Endothelial cell of umbilical vein (primary cell): ENCODE results near the gene DGKB. TPM values are rescaled to one million over a fixed set of nuclear protein-coding genes. Genes with fewer than 3 reads are reported as not detected.

Experiments used
- BruUV-seq: library from RNA; stranded (reverse); fragments of 400-500 nt; replicated peaks from 2 replicates; lab custom pipeline; 2021; lab: Mats Ljungman, UMichigan
- CTCF ChIA-PET: fragments of 300-600, 350-600 bp; sonication (Branson Sonifier 250); formaldehyde crosslinking; loops from one replicate; lab custom pipeline; 2021; ENCODE audit warnings: antibody characterized with exemption, inconsistent platforms; lab: Charles Lee
- POLR2A ChIA-PET: fragments of 300-600, 350-600 bp; sonication (Branson Sonifier 250); formaldehyde crosslinking; loops from one replicate; lab custom pipeline; 2021; ENCODE audit warnings: antibody characterized with exemption, inconsistent platforms; lab: Charles Lee
- DNase-seq: peaks from one replicate; pipeline ENCODE4 v3.0.0-alpha.2; 2011; ENCODE audit warnings: low read depth, low spot score
- FAIRE-seq: peaks from 2 replicates; lab custom pipeline; 2011; peaks lifted over from hg19 to GRCh38; lab: Jason Lieb, UNC
- H2AFZ ChIP-seq: 2 replicates; pipeline ENCODE4 v1.6.0; 2012; ENCODE audit warnings: low read depth, low read length, control low read depth, inconsistent platforms
- H3K27ac ChIP-seq: 2 replicates; pipeline ENCODE4 v1.5.1; 2011; ENCODE audit warnings: low read depth, mild to moderate bottlenecking, control low read depth, low read length, moderate library complexity; ENCODE audit not compliant: insufficient read depth
- H3K27me3 ChIP-seq, 2 experiments: 2 replicates each; pipeline versions ENCODE4 v1.6.0 to v1.6.1; 2011; ENCODE audit warnings: low read length in 2 of 2, mixed read lengths in 1 of 2; ENCODE audit not compliant: control insufficient read depth in 2 of 2, insufficient read depth in 2 of 2
- H3K36me3 ChIP-seq, 2 experiments: 2 replicates in 1 of 2; 3 replicates in 1 of 2; pipeline ENCODE4 v1.5.1; 2011; ENCODE audit warnings: low read length in 2 of 2, mild to moderate bottlenecking in 1 of 2, moderate library complexity in 1 of 2; ENCODE audit not compliant: control insufficient read depth in 2 of 2, insufficient read depth in 2 of 2; ENCODE audit errors: extremely low read depth in 1 of 2
- H3K4me1 ChIP-seq: 3 replicates; pipeline ENCODE4 v1.5.1; 2011; ENCODE audit warnings: mild to moderate bottlenecking, low read length; ENCODE audit not compliant: control insufficient read depth, insufficient read depth; ENCODE audit errors: extremely low read depth
- H3K4me2 ChIP-seq: 2 replicates; pipeline ENCODE4 v1.6.1; 2011; ENCODE audit warnings: low read length, control low read depth, mixed read lengths; ENCODE audit not compliant: insufficient read depth
- H3K4me3 ChIP-seq, 3 experiments: fragments of 200-600 bp in 1 of 3; sonication (generic), shearing (Covaris generic) in 1 of 3; replicated peaks in 1 of 3; 2 replicates each; pipeline ENCODE4 v1.5.1; 2011 to 2016; ENCODE audit warnings: control low read depth in 3 of 3, low read length in 3 of 3, mild to moderate bottlenecking in 2 of 3, inconsistent platforms in 1 of 3, low read depth in 1 of 3, moderate library complexity in 1 of 3; ENCODE audit not compliant: insufficient read depth in 1 of 3
- H3K79me2 ChIP-seq: 2 replicates; pipeline ENCODE4 v1.6.0; 2012; ENCODE audit warnings: low read length, inconsistent platforms; ENCODE audit not compliant: control insufficient read depth, insufficient read depth
- H3K9ac ChIP-seq: replicated peaks from 2 replicates; pipeline ENCODE3; 2011; ENCODE audit warnings: low read length, control low read depth; ENCODE audit not compliant: insufficient read depth; ENCODE audit errors: extremely low read depth
- H3K9me1 ChIP-seq: replicated peaks from 3 replicates; pipeline ENCODE4 v1.6.0; 2011; ENCODE audit warnings: mild to moderate bottlenecking, low read length; ENCODE audit not compliant: control insufficient read depth, insufficient read depth; ENCODE audit errors: extremely low read depth
- H3K9me3 ChIP-seq: replicated peaks from 2 replicates; pipeline ENCODE4 v1.5.1; 2012; ENCODE audit warnings: low read length, inconsistent platforms; ENCODE audit not compliant: control insufficient read depth, insufficient read depth
- H4K20me1 ChIP-seq: replicated peaks from 2 replicates; pipeline ENCODE3; 2011; ENCODE audit warnings: mild to moderate bottlenecking, low read length; ENCODE audit not compliant: control insufficient read depth, insufficient read depth; ENCODE audit errors: extremely low read depth
- CTCF ChIP-seq, 2 donors: IDR thresholded peaks; 1 replicate in 1 of 2; 2 replicates in 1 of 2; pipeline ENCODE4 v1.5.1; 2011; ENCODE audit warnings: low read length in 2 of 2, mild to moderate bottlenecking in 2 of 2, moderate library complexity in 2 of 2, control low read depth in 1 of 2, inconsistent platforms in 1 of 2, low read depth in 1 of 2; ENCODE audit not compliant: insufficient read depth in 1 of 2; ENCODE audit errors: extremely low read depth in 1 of 2
- EZH2 ChIP-seq: IDR thresholded peaks from 2 replicates; pipeline ENCODE4 v1.6.1; 2012; ENCODE audit warnings: borderline replicate concordance, low read depth, mild to moderate bottlenecking, moderate library complexity, low read length, inconsistent platforms; ENCODE audit not compliant: severe bottlenecking
- FOS ChIP-seq: IDR thresholded peaks from 2 replicates; pipeline ENCODE4 v1.6.1; 2011; ENCODE audit warnings: mild to moderate bottlenecking, low read length, moderate library complexity, borderline replicate concordance; ENCODE audit not compliant: insufficient read depth
- GATA2 ChIP-seq: IDR thresholded peaks from 2 replicates; pipeline ENCODE4 v1.7.0; 2011; ENCODE audit warnings: low read depth, mild to moderate bottlenecking, moderate library complexity, mixed read lengths, low read length; ENCODE audit not compliant: insufficient read length, insufficient read depth
- JUN ChIP-seq: IDR thresholded peaks from 2 replicates; pipeline ENCODE4 v1.6.1; 2011; ENCODE audit warnings: borderline replicate concordance, low read depth; ENCODE audit not compliant: insufficient read length, insufficient read depth
- MAX ChIP-seq: IDR thresholded peaks from 2 replicates; pipeline ENCODE4 v1.6.1; 2011; ENCODE audit not compliant: insufficient read depth, insufficient read length
- MYC ChIP-seq: IDR thresholded peaks from one replicate; pipeline ENCODE4 v1.6.1; 2011; ENCODE audit warnings: mild to moderate bottlenecking, low read depth, low read length
- POLR2A ChIP-seq: IDR thresholded peaks from 2 replicates; pipeline ENCODE4 v1.6.1; 2012; ENCODE audit warnings: low read depth, mild to moderate bottlenecking, control low read depth, low read length
- POLR2AphosphoS5 ChIP-seq: IDR thresholded peaks from 2 replicates; pipeline ENCODE4 v1.6.1; 2012; ENCODE audit warnings: low read depth, mild to moderate bottlenecking, control low read depth, low read length, moderate library complexity; ENCODE audit not compliant: insufficient read depth
- dilution Hi-C: fragments of 300-500 bp; cut with MboI; formaldehyde crosslinking; loops from one replicate; pipeline ENCODE4 v1.15.0; 2019; ENCODE audit warnings: low sequenced_read_pairs; ENCODE audit not compliant: extremely low pct_ligation_motif_present
- intact Hi-C: fragments of 100-400 bp; cut with micrococcal nuclease; formaldehyde crosslinking; loops from one replicate; pipeline ENCODE4 v1.10.0; 2022
- polyA plus RNA-seq, 4 experiments: library from polyadenylated mRNA; depleted of rRNA in 3 of 4; stranded (reverse) in 3 of 4; unstranded in 1 of 4; fragments of >200 nt; gene quantifications; 2 replicates each; pipeline versions ENCODE4 v1.2.1 to v1.2.3, GENCODE V29; 2011 to 2012; ENCODE audit warnings: missing spikeins in 1 of 4
- total RNA-seq: library from RNA; stranded (reverse); gene quantifications from 2 replicates; pipeline ENCODE4 v1.2.3, GENCODE V29; 2021

The DGKB gene
- total and polyA plus RNA-seq, 2 donors (not counting 3 experiments of a cell fraction or from before 2014, with no cell fraction given): not detected

GRCh38 chr7:14817829-14818614 is 84.5 kb downstream of the DGKB start:
- FAIRE-seq: no peak
- H3K27me3 ChIP-seq: no peaks in the 10 kb centered on the region
- no TSS peak for BruUV-seq

More at GRCh38 chr7:14817829-14818614, 84.5 kb downstream of the DGKB start:
- Histone ChIP-seq H3K4me1 (no peaks in the 10 kb centered on the region), H2AFZ (no peak overlapping the region), H3K36me3 (no peaks in the 10 kb centered on the region), H4K20me1 (no peaks in the 10 kb centered on the region), H3K9ac (no peak overlapping the region), H3K9me1 (no peaks in the 10 kb centered on the region), H3K4me3 (no peak overlapping the region), H3K79me2 (no peaks in the 10 kb centered on the region), H3K27ac (no peak overlapping the region), H3K9me3 (no peaks in the 10 kb centered on the region), H3K4me2 (no peak overlapping the region)
- no peak for DNase-seq
- POLR2A ChIA-PET: no interaction called here
- no peak for TF ChIP-seq MAX
- TF ChIP-seq POLR2AphosphoS5: no peak
- no peak for TF ChIP-seq JUN
- TF ChIP-seq POLR2A: no peak
- TF ChIP-seq FOS: no peak
- no peak for TF ChIP-seq EZH2
- TF ChIP-seq CTCF (IDR thresholded peaks at IDR 0.05; ENCODE audit: extremely low read depth in 1 of 2, insufficient read depth in 1 of 2, low read depth in 1 of 2, low read length in 2 of 2): no peak
- no peak for TF ChIP-seq GATA2
- TF ChIP-seq MYC: no peak
- dilution Hi-C loops: no loop called here
- CTCF ChIA-PET: no interaction called here
- intact Hi-C loops: no loop called here
